Lung (tissue), 12 donors: ENCODE data around the gene TM9SF2. TPM values are rescaled to one million over a fixed set of nuclear protein-coding genes. Genes with fewer than 3 reads are reported as not detected.

Experiments
- ATAC-seq: fragments of 200-7000 bp; cut with Tn5 transposase; one replicate; pipeline ENCODE4 v1.9.1; 2020; ENCODE audit warnings: moderate number of reproducible peaks; ENCODE audit not compliant: insufficient read depth, low FRiP score
- DNase-seq, 3 donors: peaks; one replicate each; pipeline ENCODE4 v3.0.0-alpha.2; 2013 to 2017
- H3K27ac ChIP-seq, 2 donors: one replicate each; pipeline ENCODE4 v1.5.1; 2013; ENCODE audit warnings: mild to moderate bottlenecking in 2 of 2, moderate library complexity in 2 of 2, control low read depth in 1 of 2, inconsistent platforms in 1 of 2, low read depth in 1 of 2, low read length in 1 of 2
- H3K27me3 ChIP-seq, 3 donors: one replicate each; pipeline ENCODE4 v1.5.1; 2013; ENCODE audit warnings: low read length in 2 of 3; ENCODE audit not compliant: control insufficient read depth in 3 of 3, insufficient read depth in 3 of 3
- H3K36me3 ChIP-seq, 4 donors: one replicate each; pipeline ENCODE4 v1.5.1; 2013; ENCODE audit warnings: low read length in 4 of 4, mild to moderate bottlenecking in 1 of 4, moderate library complexity in 1 of 4; ENCODE audit not compliant: control insufficient read depth in 4 of 4, insufficient read depth in 4 of 4
- H3K4me1 ChIP-seq, 5 donors: one replicate each; pipeline ENCODE4 v1.5.1; 2013; ENCODE audit warnings: low read length in 5 of 5, mild to moderate bottlenecking in 2 of 5, moderate library complexity in 1 of 5; ENCODE audit not compliant: control insufficient read depth in 5 of 5, insufficient read depth in 5 of 5
- H3K4me3 ChIP-seq: one replicate; pipeline ENCODE4 v1.5.1; 2013; ENCODE audit warnings: mild to moderate bottlenecking, control low read depth, moderate library complexity
- H3K9ac ChIP-seq, 2 donors: one replicate each; pipeline ENCODE4 v1.5.1; 2013; ENCODE audit warnings: low read length in 2 of 2, control low read depth in 1 of 2; ENCODE audit not compliant: insufficient read depth in 1 of 2
- H3K9me3 ChIP-seq, 4 donors: one replicate each; pipeline ENCODE4 v1.5.1; 2013; ENCODE audit warnings: low read length in 3 of 4, mild to moderate bottlenecking in 1 of 4, moderate library complexity in 1 of 4; ENCODE audit not compliant: control insufficient read depth in 4 of 4, insufficient read depth in 3 of 4
- WGBS, 2 donors: extraction: QIAGEN DNeasy Blood & Tissue Kit; methylation state at CpG; one replicate each; pipeline ENCODE4 v1.1.7; 2013; 5-methylcytosine and 5-hydroxymethylcytosine counted together
- polyA plus RNA-seq, 2 donors: library from polyadenylated mRNA; stranded (reverse); fragments of 200-250 nt; gene quantifications; one replicate each; pipeline ENCODE4 v1.2.1, GENCODE V29; 2013
- total RNA-seq, 2 donors: library from RNA; depleted of rRNA in 1 of 2; stranded (reverse); fragments of >200 nt in 1 of 2; gene quantifications; one replicate each; pipeline ENCODE4 v1.2.1, GENCODE V29; 2014 to 2021
- TF ChIP-seq, protein P1 (sequence below): IDR thresholded peaks from 2 replicates; pipeline ENCODE4 v1.5.1; 2012; ENCODE audit warnings: mild to moderate bottlenecking; ENCODE audit errors: control extremely low read depth, extremely low read depth
- donor health status: control.
- donor health status: control.
- donor health status: Bipolar disorder and iron deficiency.
- donor health status: healthy.
- donor health status: DM: yes; HTN: yes; CAD: no.

TM9SF2 gene
- total and polyA plus RNA-seq, 4 donors = 54.4 to 164 (median 110) TPM

DNA sequence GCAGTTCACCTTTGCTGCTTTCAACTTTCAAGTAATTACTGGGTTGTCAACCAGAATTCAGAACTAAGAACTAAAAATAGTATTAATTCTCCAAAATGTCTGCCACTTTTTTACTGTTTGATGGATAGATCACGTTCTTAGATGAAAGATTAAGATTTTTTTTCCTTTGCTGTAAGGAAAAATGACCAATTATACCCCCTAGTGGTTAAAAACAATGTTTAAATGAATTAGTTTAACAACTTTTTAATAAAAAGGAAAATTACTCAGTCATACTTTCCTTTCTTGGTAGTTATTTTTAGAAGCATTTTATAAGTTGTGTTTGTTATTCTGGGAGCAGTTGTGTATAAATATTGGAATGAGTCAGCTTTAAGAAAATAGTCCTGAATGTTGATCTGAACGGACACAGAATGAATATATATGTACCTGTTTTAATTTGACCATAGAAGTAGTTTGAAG, 4.6 kb downstream of the TM9SF2 start:
- Histone ChIP-seq H3K36me3 (peaks cover 0 to 16% (median 10%) of the 10 kb centered on the region in 4 donors), H3K9me3 (peaks cover 0 to 5% (median 2%) of the 10 kb centered on the region in 4 donors), H3K4me1 (peaks cover 0 to 13% (median 2%) of the 10 kb centered on the region in 5 donors), H3K4me3 (no peak overlapping the region), H3K9ac (no peak overlapping the region), H3K27me3 (no peaks in the 10 kb centered on the region), H3K27ac (no peak overlapping the region)
- TF ChIP-seq, protein P1, sequence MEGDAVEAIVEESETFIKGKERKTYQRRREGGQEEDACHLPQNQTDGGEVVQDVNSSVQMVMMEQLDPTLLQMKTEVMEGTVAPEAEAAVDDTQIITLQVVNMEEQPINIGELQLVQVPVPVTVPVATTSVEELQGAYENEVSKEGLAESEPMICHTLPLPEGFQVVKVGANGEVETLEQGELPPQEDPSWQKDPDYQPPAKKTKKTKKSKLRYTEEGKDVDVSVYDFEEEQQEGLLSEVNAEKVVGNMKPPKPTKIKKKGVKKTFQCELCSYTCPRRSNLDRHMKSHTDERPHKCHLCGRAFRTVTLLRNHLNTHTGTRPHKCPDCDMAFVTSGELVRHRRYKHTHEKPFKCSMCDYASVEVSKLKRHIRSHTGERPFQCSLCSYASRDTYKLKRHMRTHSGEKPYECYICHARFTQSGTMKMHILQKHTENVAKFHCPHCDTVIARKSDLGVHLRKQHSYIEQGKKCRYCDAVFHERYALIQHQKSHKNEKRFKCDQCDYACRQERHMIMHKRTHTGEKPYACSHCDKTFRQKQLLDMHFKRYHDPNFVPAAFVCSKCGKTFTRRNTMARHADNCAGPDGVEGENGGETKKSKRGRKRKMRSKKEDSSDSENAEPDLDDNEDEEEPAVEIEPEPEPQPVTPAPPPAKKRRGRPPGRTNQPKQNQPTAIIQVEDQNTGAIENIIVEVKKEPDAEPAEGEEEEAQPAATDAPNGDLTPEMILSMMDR = no peak
- WGBS, 2 donors = 24 to 29% methylated on average over 2 of the region's 2 CpGs
- no peak for ATAC-seq
- DNase-seq = no peak

DNA sequence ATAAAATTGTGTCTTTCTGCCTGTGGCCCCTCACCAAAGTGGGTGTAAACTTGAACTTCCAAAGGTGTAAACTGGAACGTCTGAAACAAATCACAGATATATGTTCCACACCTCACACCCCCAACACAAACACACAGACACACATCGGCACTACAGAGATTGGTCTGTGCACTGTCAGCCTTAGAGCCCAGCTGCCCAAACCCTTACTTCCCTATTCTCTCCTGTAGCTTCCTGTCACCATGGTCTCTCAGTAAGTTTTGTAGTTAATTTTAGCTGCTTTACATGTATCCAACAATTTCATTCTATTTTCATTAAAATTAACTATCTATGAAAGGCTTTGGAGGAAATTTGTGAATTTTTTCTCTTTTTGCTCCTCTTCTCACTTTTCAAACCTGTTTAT, 5.4 kb downstream of the TM9SF2 start:
- no peak overlapping the region for H3K9ac ChIP-seq
- DNase-seq (no peak), ATAC-seq (no peak)
- H3K36me3 ChIP-seq = peaks cover 0 to 16% (median 10%) of the 10 kb centered on the region in 4 donors
- H3K27me3 ChIP-seq = no peaks in the 10 kb centered on the region
- peaks cover 0 to 5% (median 2%) of the 10 kb centered on the region in 4 donors for H3K9me3 ChIP-seq
- H3K27ac ChIP-seq = no peak overlapping the region
- TF ChIP-seq, protein P1 = no peak
- 20 to 45% methylated on average over 2 of the region's 2 CpGs for WGBS, 2 donors
- peaks cover 0 to 12% (median 2%) of the 10 kb centered on the region in 5 donors for H3K4me1 ChIP-seq
- H3K4me3 ChIP-seq = no peak overlapping the region

DNA sequence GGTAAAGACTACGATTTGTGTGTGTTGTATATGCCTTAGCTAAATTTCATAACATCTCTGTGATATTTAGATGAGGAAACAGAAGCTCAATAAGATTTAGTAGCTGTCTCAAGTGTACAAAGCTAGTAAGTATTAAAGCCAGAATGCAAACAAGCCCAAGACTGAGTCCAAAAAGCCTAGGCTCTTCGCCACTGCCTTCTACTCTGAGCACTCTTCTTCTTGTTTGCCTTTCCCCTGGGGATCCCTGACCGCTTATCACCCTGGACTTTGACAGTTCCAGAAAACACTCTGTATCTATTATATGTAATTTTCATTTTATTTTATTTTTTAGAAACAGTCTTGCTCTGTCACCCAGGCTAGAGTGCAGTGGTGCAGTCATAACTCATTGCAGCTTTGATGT, 5.8 kb downstream of the TM9SF2 start:
- 61 to 71% methylated on average over 3 of the region's 3 CpGs for WGBS, 2 donors
- no peak for DNase-seq
- TF ChIP-seq, protein P1 = no peak
- Histone ChIP-seq H3K36me3 (peaks cover 0 to 16% (median 10%) of the 10 kb centered on the region in 4 donors), H3K9me3 (peaks cover 0 to 5% (median 2%) of the 10 kb centered on the region in 4 donors), H3K9ac (no peak overlapping the region), H3K4me1 (peaks cover 0 to 14% (median 2%) of the 10 kb centered on the region in 5 donors), H3K27ac (no peak overlapping the region), H3K27me3 (no peaks in the 10 kb centered on the region), H3K4me3 (no peak overlapping the region)
- ATAC-seq = no peak

DNA sequence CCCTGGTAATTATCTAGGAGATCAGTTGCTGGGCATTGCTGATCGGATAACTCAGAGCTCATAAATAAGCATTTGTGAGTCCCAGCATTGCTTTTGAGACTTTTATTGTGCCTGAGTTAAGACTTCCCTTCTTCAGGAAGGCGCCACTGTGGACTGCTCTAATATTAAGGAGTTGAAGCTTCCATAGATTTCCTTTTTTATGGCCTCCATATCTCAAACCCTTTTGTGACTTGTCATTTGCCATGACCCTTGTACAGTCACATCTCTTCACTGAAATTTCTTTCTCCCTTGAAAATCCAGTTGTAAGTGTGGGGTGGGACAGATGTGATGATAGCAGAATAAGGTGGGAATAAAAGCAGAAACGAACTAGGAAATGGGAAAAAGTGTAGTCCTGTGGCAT, 6.3 kb downstream of the TM9SF2 start:
- Histone ChIP-seq H3K4me3 (no peak overlapping the region), H3K27me3 (no peaks in the 10 kb centered on the region), H3K9me3 (peaks cover 0 to 5% (median 2%) of the 10 kb centered on the region in 4 donors), H3K27ac (no peak overlapping the region), H3K4me1 (peaks cover 0 to 18% (median 2%) of the 10 kb centered on the region in 5 donors), H3K36me3 (peaks cover 0 to 16% (median 10%) of the 10 kb centered on the region in 4 donors), H3K9ac (no peak overlapping the region)
- no peak for DNase-seq
- ATAC-seq = no peak
- WGBS, 2 donors = 70 to 84% methylated on average over 3 of the region's 3 CpGs
- TF ChIP-seq, protein P1 = no peak
